Measurements from ENCODE around the gene HLA-E.
"Not testable (repeated sequence)": the region's sequence is repeated elsewhere in the genome, so short reads cannot be mapped to it uniquely, and the experiment has no call there.

HLA-E gene

GRCh38 chr6:30495993-30496392, 6.7 kb downstream of the HLA-E start:
- no peaks in the 10 kb centered on the region for H3K9me3 ChIP-seq (ENCODE audit: control insufficient read depth, low read length)
- H3K9ac ChIP-seq (ENCODE audit: low read length): peak overlapping the region; percentile 51
- no peak overlapping the region for H2BK120ac ChIP-seq (ENCODE audit: low read depth, low read length)
- no peak overlapping the region for H2AK5ac ChIP-seq (ENCODE audit: low read length, severe bottlenecking)
- no peak overlapping the region for H3K4me2 ChIP-seq (ENCODE audit: low read length, poor library complexity, severe bottlenecking)
- no peak overlapping the region for H4K91ac ChIP-seq (ENCODE audit: low read length)
- 88% methylated on average over 4 of the region's 4 CpGs for WGBS
- peaks cover 11% of the 10 kb centered on the region for H3K79me1 ChIP-seq (replicated peaks; ENCODE audit: low read length, poor library complexity, severe bottlenecking)
- H3K4me3 ChIP-seq (ENCODE audit: insufficient read depth in 1 of 2, low read depth in 1 of 2, low read length in 2 of 2): no peak overlapping the region
- H3K18ac ChIP-seq (ENCODE audit: low read depth in 1 of 2, low read length in 2 of 2): no peak overlapping the region
- H4K8ac ChIP-seq (ENCODE audit: low read length): no peak overlapping the region
- no peak overlapping the region for H3K14ac ChIP-seq (ENCODE audit: low read length in 2 of 2)
- no peak overlapping the region for H2BK12ac ChIP-seq (ENCODE audit: low read length in 2 of 2)
- DNase-seq: no peak
- H2AFZ ChIP-seq (ENCODE audit: low read depth, low read length): no peak overlapping the region
- H3K27me3 ChIP-seq (ENCODE audit: control insufficient read depth in 1 of 2, insufficient read depth in 1 of 2, low read length in 2 of 2): no peaks in the 10 kb centered on the region
- H3K23ac ChIP-seq (ENCODE audit: low read length in 2 of 2): no peak overlapping the region
- no peak overlapping the region for H3K4ac ChIP-seq (ENCODE audit: low read depth in 1 of 2, low read length in 2 of 2)
- H2BK5ac ChIP-seq (ENCODE audit: low read depth, low read length, poor library complexity, severe bottlenecking): no peak overlapping the region
- H3K4me1 ChIP-seq (ENCODE audit: control insufficient read depth, insufficient read depth, low read depth, low read length): peaks cover 9% of the 10 kb centered on the region
- H3K36me3 ChIP-seq (ENCODE audit: control insufficient read depth in 1 of 2, insufficient read depth in 2 of 2, low read depth in 1 of 2, low read length in 2 of 2): peaks cover 30 to 37% of the 10 kb centered on the region in 2 experiments
- H3K27ac ChIP-seq (ENCODE audit: low read length, poor library complexity, severe bottlenecking): no peak overlapping the region
- no peak overlapping the region for H2BK15ac ChIP-seq (ENCODE audit: low read depth, poor library complexity, severe bottlenecking)

- not testable (repeated sequence) for H3K4me1 ChIP-seq (ENCODE audit: control insufficient read depth, insufficient read depth, low read depth, low read length); H2BK15ac ChIP-seq (ENCODE audit: low read depth, poor library complexity, severe bottlenecking); H3K14ac ChIP-seq (ENCODE audit: low read length in 2 of 2); H3K4ac ChIP-seq (ENCODE audit: low read depth in 1 of 2, low read length in 2 of 2); H2BK5ac ChIP-seq (ENCODE audit: low read depth, low read length, poor library complexity, severe bottlenecking); H2AFZ ChIP-seq (ENCODE audit: low read depth, low read length); H3K18ac ChIP-seq (ENCODE audit: low read depth in 1 of 2, low read length in 2 of 2); H3K79me1 ChIP-seq (replicated peaks; ENCODE audit: low read length, poor library complexity, severe bottlenecking); H3K9me3 ChIP-seq (ENCODE audit: control insufficient read depth, low read length); H4K8ac ChIP-seq (ENCODE audit: low read length); H3K9ac ChIP-seq (ENCODE audit: low read length); H3K27ac ChIP-seq (ENCODE audit: low read length, poor library complexity, severe bottlenecking); H2BK12ac ChIP-seq (ENCODE audit: low read length in 2 of 2); H3K4me3 ChIP-seq (ENCODE audit: insufficient read depth in 1 of 2, low read depth in 1 of 2, low read length in 2 of 2); H2AK5ac ChIP-seq (ENCODE audit: low read length, severe bottlenecking); DNase-seq; H3K23ac ChIP-seq (ENCODE audit: low read length in 2 of 2); H3K27me3 ChIP-seq (ENCODE audit: control insufficient read depth in 1 of 2, insufficient read depth in 1 of 2, low read length in 2 of 2); H3K4me2 ChIP-seq (ENCODE audit: low read length, poor library complexity, severe bottlenecking); H4K91ac ChIP-seq (ENCODE audit: low read length); H2BK120ac ChIP-seq (ENCODE audit: low read depth, low read length)
- peaks cover 17 to 25% of the 10 kb centered on the region in 2 experiments for H3K36me3 ChIP-seq (ENCODE audit: control insufficient read depth in 1 of 2, insufficient read depth in 2 of 2, low read depth in 1 of 2, low read length in 2 of 2)
- 97% methylated on average over 5 of the region's 5 CpGs for WGBS
Measured at GRCh38 chr6:30497261-30497599, 7.9 kb downstream of the HLA-E start.

GRCh38 chr6:30497714-30498113, 8.4 kb downstream of the HLA-E start:
- no peak overlapping the region for H3K4ac ChIP-seq (ENCODE audit: low read depth in 1 of 2, low read length in 2 of 2)

GRCh38 chr6:30498705-30499104, 9.4 kb downstream of the HLA-E start:
- not testable (repeated sequence) for H4K8ac ChIP-seq (ENCODE audit: low read length); H2BK12ac ChIP-seq (ENCODE audit: low read length in 2 of 2); H2BK120ac ChIP-seq (ENCODE audit: low read depth, low read length); H2AK5ac ChIP-seq (ENCODE audit: low read length, severe bottlenecking); H3K9me3 ChIP-seq (ENCODE audit: control insufficient read depth, low read length); H3K4me2 ChIP-seq (ENCODE audit: low read length, poor library complexity, severe bottlenecking); H2BK15ac ChIP-seq (ENCODE audit: low read depth, poor library complexity, severe bottlenecking); H3K9ac ChIP-seq (ENCODE audit: low read length); H3K79me1 ChIP-seq (replicated peaks; ENCODE audit: low read length, poor library complexity, severe bottlenecking); H3K4me1 ChIP-seq (ENCODE audit: control insufficient read depth, insufficient read depth, low read depth, low read length); DNase-seq; H3K23ac ChIP-seq (ENCODE audit: low read length in 2 of 2); H3K18ac ChIP-seq (ENCODE audit: low read depth in 1 of 2, low read length in 2 of 2); H3K27me3 ChIP-seq (ENCODE audit: control insufficient read depth in 1 of 2, insufficient read depth in 1 of 2, low read length in 2 of 2); H3K27ac ChIP-seq (ENCODE audit: low read length, poor library complexity, severe bottlenecking); H3K36me3 ChIP-seq (ENCODE audit: control insufficient read depth in 1 of 2, insufficient read depth in 2 of 2, low read depth in 1 of 2, low read length in 2 of 2); H3K4ac ChIP-seq (ENCODE audit: low read depth in 1 of 2, low read length in 2 of 2); H2AFZ ChIP-seq (ENCODE audit: low read depth, low read length); H3K4me3 ChIP-seq (ENCODE audit: insufficient read depth in 1 of 2, low read depth in 1 of 2, low read length in 2 of 2); H4K91ac ChIP-seq (ENCODE audit: low read length); H2BK5ac ChIP-seq (ENCODE audit: low read depth, low read length, poor library complexity, severe bottlenecking); H3K14ac ChIP-seq (ENCODE audit: low read length in 2 of 2)
- WGBS: 90% methylated on average over 32 of the region's 37 CpGs

More at GRCh38 chr6:30497714-30498113, 8.4 kb downstream of the HLA-E start:
- Histone ChIP-seq H3K9ac (ENCODE audit: low read length) (no peak overlapping the region), H3K36me3 (ENCODE audit: control insufficient read depth in 1 of 2, insufficient read depth in 2 of 2, low read depth in 1 of 2, low read length in 2 of 2) (peaks cover 12 to 20% of the 10 kb centered on the region in 2 experiments), H3K27ac (ENCODE audit: low read length, poor library complexity, severe bottlenecking) (no peak overlapping the region), H2AFZ (ENCODE audit: low read depth, low read length) (no peak overlapping the region), H2BK15ac (ENCODE audit: low read depth, poor library complexity, severe bottlenecking) (no peak overlapping the region), H3K27me3 (ENCODE audit: control insufficient read depth in 1 of 2, insufficient read depth in 1 of 2, low read length in 2 of 2) (no peaks in the 10 kb centered on the region), H2BK5ac (ENCODE audit: low read depth, low read length, poor library complexity, severe bottlenecking) (no peak overlapping the region), H3K4me1 (ENCODE audit: control insufficient read depth, insufficient read depth, low read depth, low read length) (peaks cover 6% of the 10 kb centered on the region), H3K23ac (ENCODE audit: low read length in 2 of 2) (no peak overlapping the region), H3K4me3 (ENCODE audit: insufficient read depth in 1 of 2, low read depth in 1 of 2, low read length in 2 of 2) (no peak overlapping the region), H3K14ac (ENCODE audit: low read length in 2 of 2) (no peak overlapping the region), H2AK5ac (ENCODE audit: low read length, severe bottlenecking) (no peak overlapping the region), H4K91ac (ENCODE audit: low read length) (no peak overlapping the region), H2BK12ac (ENCODE audit: low read length in 2 of 2) (no peak overlapping the region), H2BK120ac (ENCODE audit: low read depth, low read length) (no peak overlapping the region), H3K79me1 (replicated peaks; ENCODE audit: low read length, poor library complexity, severe bottlenecking) (no peaks in the 10 kb centered on the region), H3K4me2 (ENCODE audit: low read length, poor library complexity, severe bottlenecking) (no peak overlapping the region), H3K18ac (ENCODE audit: low read depth in 1 of 2, low read length in 2 of 2) (no peak overlapping the region), H3K9me3 (ENCODE audit: control insufficient read depth, low read length) (no peaks in the 10 kb centered on the region), H4K8ac (ENCODE audit: low read length) (no peak overlapping the region)
- no peak for DNase-seq
- WGBS: 79% methylated on average over 2 of the region's 3 CpGs

All from mesenchymal stem cell (in vitro differentiated cells and primary cell).